Ascending aorta (tissue), 2 donors: Measurements from ENCODE around the gene HMCES. TPM values are rescaled to one million over a fixed set of nuclear protein-coding genes. Genes with fewer than 3 reads are reported as not detected.
A peak's percentile ranks its signal among the peaks of the same experiment; 100 is the strongest.

Source experiments
- DNase-seq, 2 donors: peaks; one replicate each; pipeline ENCODE4 v3.0.0-alpha.2; 2019; ENCODE audit warnings: low spot score in 2 of 2
- H3K27ac ChIP-seq, 2 donors: fragments of 200-600 bp; sonication (generic); one replicate each; pipeline ENCODE4 v1.5.1; 2016 to 2017; ENCODE audit warnings: mild to moderate bottlenecking in 1 of 2
- H3K27me3 ChIP-seq: fragments of 200-600 bp; sonication (generic); one replicate; pipeline ENCODE4 v1.5.1; 2017
- H3K36me3 ChIP-seq, 2 donors: fragments of 200-600 bp; sonication (generic); one replicate each; pipeline ENCODE4 v1.5.1; 2016
- H3K4me1 ChIP-seq, 2 donors: fragments of 200-600 bp; sonication (generic); one replicate each; pipeline ENCODE4 v1.5.1; 2016 to 2017; ENCODE audit warnings: mild to moderate bottlenecking in 1 of 2
- H3K4me3 ChIP-seq, 2 donors: fragments of 200-600 bp; sonication (generic); one replicate each; pipeline ENCODE4 v1.5.1; 2016 to 2017; ENCODE audit warnings: mild to moderate bottlenecking in 1 of 2
- H3K9me3 ChIP-seq, 2 donors: fragments of 200-600 bp; sonication (generic); one replicate each; pipeline ENCODE4 v1.5.1; 2016
- intact Hi-C: fragments of 100-400 bp; cut with DNase I; formaldehyde crosslinking; loops from one replicate; pipeline ENCODE4 v1.15.1; 2023
- total RNA-seq: library from RNA; depleted of rRNA; stranded (reverse); fragments of >200 nt; gene quantifications from one replicate; pipeline ENCODE4 v1.1.0, GENCODE V29; 2016
- TF ChIP-seq, protein P1 (sequence below), 3 experiments: fragments of 200-600 bp in 2 of 3; fragments of 450-650 bp in 1 of 3; sonication (generic) in 2 of 3; IDR thresholded peaks; one replicate each; pipeline ENCODE4 v1.5.1; 2016 to 2019; ENCODE audit warnings: antibody characterized with exemption in 3 of 3, mild to moderate bottlenecking in 1 of 3, moderate library complexity in 1 of 3

Gene HMCES
- total RNA-seq, 1 donor from 2014 or later, result 11.2 TPM

DNA sequence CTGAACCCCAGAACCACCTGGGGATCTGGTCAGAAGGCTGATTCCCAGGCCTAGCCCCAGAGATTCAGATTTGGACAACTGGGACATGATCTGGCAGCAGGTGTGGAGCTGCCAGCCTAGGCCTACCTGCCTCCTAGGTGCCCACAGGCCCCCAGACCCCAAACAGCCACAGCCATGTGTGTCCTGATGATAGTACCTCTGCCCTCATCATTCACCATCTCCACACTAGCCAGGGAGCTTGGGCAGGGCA is 34.7 kb downstream of the HMCES start:
- TF ChIP-seq, protein P1, sequence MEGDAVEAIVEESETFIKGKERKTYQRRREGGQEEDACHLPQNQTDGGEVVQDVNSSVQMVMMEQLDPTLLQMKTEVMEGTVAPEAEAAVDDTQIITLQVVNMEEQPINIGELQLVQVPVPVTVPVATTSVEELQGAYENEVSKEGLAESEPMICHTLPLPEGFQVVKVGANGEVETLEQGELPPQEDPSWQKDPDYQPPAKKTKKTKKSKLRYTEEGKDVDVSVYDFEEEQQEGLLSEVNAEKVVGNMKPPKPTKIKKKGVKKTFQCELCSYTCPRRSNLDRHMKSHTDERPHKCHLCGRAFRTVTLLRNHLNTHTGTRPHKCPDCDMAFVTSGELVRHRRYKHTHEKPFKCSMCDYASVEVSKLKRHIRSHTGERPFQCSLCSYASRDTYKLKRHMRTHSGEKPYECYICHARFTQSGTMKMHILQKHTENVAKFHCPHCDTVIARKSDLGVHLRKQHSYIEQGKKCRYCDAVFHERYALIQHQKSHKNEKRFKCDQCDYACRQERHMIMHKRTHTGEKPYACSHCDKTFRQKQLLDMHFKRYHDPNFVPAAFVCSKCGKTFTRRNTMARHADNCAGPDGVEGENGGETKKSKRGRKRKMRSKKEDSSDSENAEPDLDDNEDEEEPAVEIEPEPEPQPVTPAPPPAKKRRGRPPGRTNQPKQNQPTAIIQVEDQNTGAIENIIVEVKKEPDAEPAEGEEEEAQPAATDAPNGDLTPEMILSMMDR (IDR thresholded peaks at IDR 0.05), result no peak
- Histone ChIP-seq H3K27ac (peak overlapping the region; percentile 89 to 90), H3K4me1 (peaks cover 5 to 18% of the 10 kb centered on the region in 2 donors), H3K4me3 (peak overlapping the region in 1 of 2 donors; percentile 87), H3K9me3 (no peaks in the 10 kb centered on the region), H3K27me3 (no peaks in the 10 kb centered on the region), H3K36me3 (no peaks in the 10 kb centered on the region)
- no peak for DNase-seq
- intact Hi-C loops, result no loop called here

DNA sequence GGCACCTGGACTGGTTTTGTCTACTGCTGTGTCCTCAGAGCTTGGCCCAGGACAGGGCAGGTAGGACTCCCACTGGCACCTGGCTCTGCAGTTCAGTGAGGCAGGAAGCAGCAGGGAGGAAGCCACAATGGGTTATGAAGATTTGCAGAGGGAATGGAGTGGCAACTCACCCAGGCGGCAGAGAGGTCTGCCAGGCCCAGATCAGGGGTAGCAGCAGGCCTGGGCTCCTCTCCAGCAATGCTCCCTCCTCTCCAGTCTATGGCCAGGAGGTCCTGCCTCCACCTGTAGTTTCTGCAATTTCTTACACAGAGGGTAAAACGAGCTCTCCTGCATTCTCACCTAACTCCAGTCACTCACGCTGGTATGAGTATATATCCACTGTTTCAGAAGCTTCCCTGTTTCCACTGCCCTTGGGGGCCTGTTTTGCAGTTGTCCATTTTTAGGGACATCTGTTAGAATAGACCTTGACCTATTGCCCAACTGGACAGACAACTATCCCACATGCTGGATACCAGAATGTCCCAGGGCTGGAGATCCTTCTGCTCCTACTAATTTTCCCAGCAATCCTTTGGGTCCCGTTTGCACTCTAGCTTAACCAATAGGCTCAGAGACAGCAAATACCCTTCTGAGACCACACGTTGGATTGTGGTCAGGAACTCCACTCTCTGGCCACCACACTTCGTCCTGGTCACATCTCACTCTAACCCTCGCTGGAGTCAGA is 35.2 kb downstream of the HMCES start:
- intact Hi-C loops, result loop anchor here (2.0 kb wide), 2 partner anchors 65 to 131 kb away; partner anchors contain the start of genes CNBP and COPG1
- H3K27me3 ChIP-seq, result no peaks in the 10 kb centered on the region
- no peaks in the 10 kb centered on the region for H3K9me3 ChIP-seq
- H3K4me3 ChIP-seq, result peak overlapping the region; percentile 82 to 87
- H3K36me3 ChIP-seq, result no peaks in the 10 kb centered on the region
- TF ChIP-seq, protein P1 (IDR thresholded peaks at IDR 0.05), result no peak
- DNase-seq, result no peak
- H3K27ac ChIP-seq, result peak overlapping the region; percentile 89 to 90
- peaks cover 5 to 18% of the 10 kb centered on the region in 2 donors for H3K4me1 ChIP-seq

DNA sequence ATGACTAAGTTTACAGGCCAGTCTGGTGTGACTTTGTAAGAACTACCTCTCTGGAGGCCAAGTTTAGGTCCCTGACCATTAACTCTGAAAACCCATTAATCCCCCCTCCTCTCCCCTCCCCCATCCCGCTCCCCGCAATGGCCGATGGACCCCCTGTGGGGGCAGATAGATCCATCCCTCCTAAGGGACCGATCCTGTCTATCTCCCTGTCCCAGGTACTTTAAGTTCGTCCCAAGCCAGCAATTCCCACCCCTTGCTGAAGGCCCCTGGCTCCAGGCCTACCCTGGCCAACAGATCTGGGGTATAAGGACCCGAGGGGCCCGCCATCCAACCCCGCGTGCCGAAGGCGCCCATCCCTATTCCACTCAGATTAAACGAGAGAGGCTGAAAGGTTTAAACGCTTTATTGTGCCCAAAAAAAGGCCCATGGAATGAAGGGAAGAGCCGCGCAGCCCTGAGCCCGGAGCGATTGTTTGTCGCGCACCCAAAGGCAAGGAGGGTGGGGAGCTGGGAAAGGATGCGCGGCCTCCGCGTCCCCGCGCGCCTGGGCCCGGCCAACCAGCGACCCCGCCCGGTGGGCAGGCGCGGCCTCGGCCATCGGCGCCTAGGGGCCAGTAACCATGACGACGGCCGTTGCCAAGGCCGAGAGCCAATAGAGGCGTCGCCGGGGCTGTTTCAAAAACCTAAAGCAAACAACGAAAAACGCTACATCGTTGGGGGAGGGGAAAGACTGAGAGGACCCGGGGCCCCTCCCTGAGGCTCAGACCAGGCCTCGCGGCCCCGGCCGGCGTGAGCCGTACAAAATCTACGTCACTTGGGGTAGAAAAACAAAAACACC is 35.9 kb downstream of the HMCES start:
- TF ChIP-seq, protein P1 (IDR thresholded peaks at IDR 0.05), result no peak
- Histone ChIP-seq H3K9me3 (no peaks in the 10 kb centered on the region), H3K4me1 (peaks cover 5 to 18% of the 10 kb centered on the region in 2 donors), H3K4me3 (peak overlapping the region; percentile 82 to 87), H3K27ac (peak overlapping the region; percentile 89 to 90), H3K36me3 (no peaks in the 10 kb centered on the region), H3K27me3 (no peaks in the 10 kb centered on the region)
- intact Hi-C loops, result loop anchor here (2.0 to 5.0 kb wide), 3 partner anchors 66 to 313 kb away; partner anchors contain the start of genes CNBP and COPG1
- peak; percentile 58 to 95 for DNase-seq

DNA sequence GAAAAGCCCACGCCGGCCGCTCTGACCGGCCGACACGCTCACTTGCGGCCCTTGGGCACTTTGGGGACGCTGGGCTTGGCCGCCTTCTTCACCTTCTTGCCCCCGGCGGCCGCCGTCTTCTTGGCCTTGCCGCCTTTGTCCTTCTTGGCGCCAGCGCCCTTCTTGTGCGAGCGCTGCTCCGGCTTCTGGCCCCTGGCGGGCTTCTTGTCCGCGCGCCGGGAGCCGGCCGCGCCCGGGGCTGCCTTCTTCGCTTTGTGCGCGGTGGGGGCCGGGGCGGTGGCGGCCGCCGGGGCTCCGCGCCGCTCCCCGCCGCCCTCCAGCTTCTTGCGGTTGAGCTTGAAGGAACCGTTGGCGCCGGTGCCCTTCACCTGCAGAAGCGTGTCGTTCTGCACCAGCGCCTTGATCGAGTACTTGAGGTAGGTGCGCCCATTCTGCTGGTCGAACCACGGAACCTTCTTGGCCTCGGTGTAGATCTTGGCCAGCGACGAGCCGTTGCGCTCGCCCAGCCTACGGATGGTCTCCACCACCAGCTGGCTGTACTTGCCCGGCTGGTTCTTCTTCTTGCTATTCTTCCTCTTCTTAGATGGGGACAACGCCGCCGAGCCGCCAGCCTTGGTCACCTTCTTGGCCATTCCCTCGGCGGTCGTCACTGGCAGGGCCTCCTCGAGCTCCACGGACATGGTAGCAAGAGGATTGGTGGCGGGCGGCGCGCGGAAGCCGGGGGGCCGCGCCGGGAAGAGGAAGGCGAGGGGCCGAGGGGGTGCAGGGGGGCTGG is 36.7 kb downstream of the HMCES start:
- Histone ChIP-seq H3K27me3 (no peaks in the 10 kb centered on the region), H3K36me3 (no peaks in the 10 kb centered on the region), H3K9me3 (no peaks in the 10 kb centered on the region), H3K4me1 (peaks cover 5 to 18% of the 10 kb centered on the region in 2 donors), H3K27ac (peak overlapping the region; percentile 89 to 90), H3K4me3 (peak overlapping the region; percentile 82 to 87)
- TF ChIP-seq, protein P1 (IDR thresholded peaks at IDR 0.05), result no peak
- intact Hi-C loops, result loop anchor here (2.0 to 5.0 kb wide), 3 partner anchors 67 to 312 kb away; partner anchors contain the start of genes CNBP and COPG1
- DNase-seq, result no peak

DNA sequence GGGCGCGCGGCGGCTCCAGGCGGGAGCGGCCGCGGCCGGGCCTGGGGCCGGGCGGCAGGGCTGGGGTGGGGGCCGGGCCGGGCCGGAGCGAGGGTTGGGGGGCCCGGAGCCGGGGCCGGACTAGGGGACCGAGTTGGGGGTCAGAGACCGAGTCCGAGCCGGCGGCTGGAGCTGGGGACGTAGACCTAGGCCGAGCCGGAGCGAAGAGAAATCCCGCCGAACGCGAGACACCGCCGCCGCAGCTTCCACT is 37.3 kb downstream of the HMCES start:
- TF ChIP-seq, protein P1 (IDR thresholded peaks at IDR 0.05), result no peak
- no peaks in the 10 kb centered on the region for H3K27me3 ChIP-seq
- intact Hi-C loops, result loop anchor here (1.0 to 5.0 kb wide), 5 partner anchors 11 to 311 kb away; partner anchors contain the start of genes CNBP and COPG1

More for the DNA sequence above, 37.3 kb downstream of the HMCES start:
- DNase-seq, result no peak
- Histone ChIP-seq H3K4me1 (peaks cover 5 to 18% of the 10 kb centered on the region in 2 donors), H3K9me3 (no peaks in the 10 kb centered on the region), H3K36me3 (peaks cover 0 to 3% of the 10 kb centered on the region in 2 donors), H3K4me3 (peak overlapping the region; percentile 82 to 87), H3K27ac (peak overlapping the region; percentile 89 to 90)
